ENCODE results near the gene COL20A1. TPM values are rescaled to one million over a fixed set of nuclear protein-coding genes. Genes with fewer than 3 reads are reported as not detected.

COL20A1 gene
- total RNA-seq, 4 donors from 2014 or later, result 0.32 TPM; not detected in 3

GRCh38 chr20:63328026-63328700 lies 35.2 kb downstream of the COL20A1 start:
- Histone ChIP-seq H3K4me1 (no peaks in the 10 kb centered on the region), H3K27ac (replicated peaks in 1 of 4) (no peak overlapping the region), H3K27me3 (peaks cover 0 to 85% (median 0%) of the 10 kb centered on the region in 4 donors), H3K4me3 (no peak overlapping the region), H3K36me3 (no peaks in the 10 kb centered on the region), H3K9me3 (peaks cover 0 to 7% (median 0%) of the 10 kb centered on the region in 4 donors)
- TF ChIP-seq POLR2AphosphoS5 (IDR thresholded peaks at IDR 0.05) (no peak), CTCF (IDR thresholded peaks at IDR 0.05) (no peak), POLR2A (IDR thresholded peaks at IDR 0.05; ENCODE audit: low read depth) (no peak), EP300 (IDR thresholded peaks at IDR 0.05) (no peak)
- intact Hi-C loops (cut with DNase I), result no loop called here
- 81% methylated on average over 14 of the region's 20 CpGs for WGBS
- DNase-seq (ENCODE audit: extremely low spot score), result no peak

GRCh38 chr20:63328718-63329275 lies 35.8 kb downstream of the COL20A1 start:
- H3K4me3 ChIP-seq, result no peak overlapping the region
- peaks cover 0 to 89% (median 0%) of the 10 kb centered on the region in 4 donors for H3K27me3 ChIP-seq
- no peaks in the 10 kb centered on the region for H3K36me3 ChIP-seq
- 65% methylated on average over 8 of the region's 21 CpGs for WGBS
- H3K27ac ChIP-seq (replicated peaks in 1 of 4), result no peak overlapping the region
- peaks cover 0 to 7% (median 0%) of the 10 kb centered on the region in 4 donors for H3K9me3 ChIP-seq
- H3K4me1 ChIP-seq, result no peaks in the 10 kb centered on the region
- TF ChIP-seq EP300 (IDR thresholded peaks at IDR 0.05) (no peak), POLR2A (IDR thresholded peaks at IDR 0.05; ENCODE audit: low read depth) (no peak), CTCF (IDR thresholded peaks at IDR 0.05) (no peak), POLR2AphosphoS5 (IDR thresholded peaks at IDR 0.05) (no peak)
- DNase-seq (ENCODE audit: extremely low spot score), result no peak
- intact Hi-C loops (cut with DNase I), result no loop called here

GRCh38 chr20:63329331-63330083 lies 36.5 kb downstream of the COL20A1 start:
- no peak overlapping the region for H3K27ac ChIP-seq (replicated peaks in 1 of 4)
- no peak for DNase-seq (ENCODE audit: extremely low spot score)
- TF ChIP-seq CTCF (IDR thresholded peaks at IDR 0.05), result no peak
- no peak overlapping the region for H3K4me3 ChIP-seq
- 84% methylated on average over 11 of the region's 18 CpGs for WGBS
- H3K9me3 ChIP-seq, result peaks cover 0 to 7% (median 0%) of the 10 kb centered on the region in 4 donors
- no peaks in the 10 kb centered on the region for H3K36me3 ChIP-seq
- peaks cover 0 to 96% (median 0%) of the 10 kb centered on the region in 4 donors for H3K27me3 ChIP-seq
- intact Hi-C loops (cut with DNase I), result no loop called here
- H3K4me1 ChIP-seq, result no peaks in the 10 kb centered on the region

GRCh38 chr20:63330084-63330760 lies 37.2 kb downstream of the COL20A1 start:
- Histone ChIP-seq H3K27me3 (peaks cover 0 to 96% (median 0%) of the 10 kb centered on the region in 4 donors), H3K4me1 (no peaks in the 10 kb centered on the region), H3K36me3 (no peaks in the 10 kb centered on the region), H3K9me3 (peaks cover 0 to 7% (median 0%) of the 10 kb centered on the region in 4 donors), H3K27ac (replicated peaks in 1 of 4) (no peak overlapping the region), H3K4me3 (no peak overlapping the region)
- 82% methylated on average over 6 of the region's 20 CpGs for WGBS
- DNase-seq (ENCODE audit: extremely low spot score), result no peak
- intact Hi-C loops (cut with DNase I), result no loop called here
- TF ChIP-seq EP300 (IDR thresholded peaks at IDR 0.05) (no peak), CTCF (IDR thresholded peaks at IDR 0.05) (no peak), POLR2A (IDR thresholded peaks at IDR 0.05; ENCODE audit: low read depth) (no peak), POLR2AphosphoS5 (IDR thresholded peaks at IDR 0.05) (no peak)

Data from esophagus muscularis mucosa (tissue), 4 donors.